Panc1 (cell line): ENCODE data around the gene CLDN6.

Experiments
- POLR2AphosphoS5 ChIP-seq: IDR thresholded peaks from 2 replicates; pipeline ENCODE4 v1.6.1; 2012; ENCODE audit warnings: mild to moderate bottlenecking, low read depth, low read length, moderate library complexity
- SIN3A ChIP-seq: IDR thresholded peaks from 2 replicates; pipeline ENCODE4 v1.6.1; 2012; ENCODE audit warnings: low read depth, mild to moderate bottlenecking, low read length, moderate library complexity, borderline replicate concordance; ENCODE audit not compliant: insufficient read depth
- TCF7L2 ChIP-seq: IDR thresholded peaks from 2 replicates; pipeline ENCODE4 v1.6.1; 2011; ENCODE audit warnings: mild to moderate bottlenecking, low read depth, low read length, inconsistent platforms
- TF ChIP-seq, protein P1 (sequence below): fragments of 450-650 bp; IDR thresholded peaks from 2 replicates; pipeline ENCODE4 v1.5.1; 2017; ENCODE audit warnings: mild to moderate bottlenecking
- TF ChIP-seq, protein P2 (sequence below), 2 experiments: IDR thresholded peaks; 2 replicates each; pipeline ENCODE4 v1.6.1; 2011 to 2012; ENCODE audit warnings: low read depth in 2 of 2, control low read depth in 1 of 2, low read length in 1 of 2, mild to moderate bottlenecking in 1 of 2, moderate library complexity in 1 of 2; ENCODE audit not compliant: insufficient read depth in 1 of 2

DNA sequence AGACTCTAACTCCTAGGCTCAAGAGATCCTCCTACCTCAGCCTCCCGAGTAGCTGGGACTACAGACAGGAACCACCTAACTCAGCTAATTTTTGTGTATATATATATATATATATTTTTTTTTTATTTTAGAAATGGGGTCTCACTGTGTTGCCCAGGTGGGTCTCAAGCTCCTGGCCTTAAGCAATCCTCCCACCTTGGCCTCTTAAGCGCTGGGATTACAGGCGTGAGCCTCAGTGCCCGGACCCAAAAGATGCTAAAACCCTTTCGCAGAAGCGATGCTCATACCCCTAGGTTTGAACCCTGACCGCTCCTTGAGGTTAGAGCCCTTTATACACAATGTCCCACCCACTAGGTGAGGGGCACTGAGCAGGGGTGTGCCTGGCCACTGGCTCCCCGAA is 7.5 kb downstream of the CLDN6 start:
- no peak for TF ChIP-seq POLR2AphosphoS5
- TF ChIP-seq, protein P1, sequence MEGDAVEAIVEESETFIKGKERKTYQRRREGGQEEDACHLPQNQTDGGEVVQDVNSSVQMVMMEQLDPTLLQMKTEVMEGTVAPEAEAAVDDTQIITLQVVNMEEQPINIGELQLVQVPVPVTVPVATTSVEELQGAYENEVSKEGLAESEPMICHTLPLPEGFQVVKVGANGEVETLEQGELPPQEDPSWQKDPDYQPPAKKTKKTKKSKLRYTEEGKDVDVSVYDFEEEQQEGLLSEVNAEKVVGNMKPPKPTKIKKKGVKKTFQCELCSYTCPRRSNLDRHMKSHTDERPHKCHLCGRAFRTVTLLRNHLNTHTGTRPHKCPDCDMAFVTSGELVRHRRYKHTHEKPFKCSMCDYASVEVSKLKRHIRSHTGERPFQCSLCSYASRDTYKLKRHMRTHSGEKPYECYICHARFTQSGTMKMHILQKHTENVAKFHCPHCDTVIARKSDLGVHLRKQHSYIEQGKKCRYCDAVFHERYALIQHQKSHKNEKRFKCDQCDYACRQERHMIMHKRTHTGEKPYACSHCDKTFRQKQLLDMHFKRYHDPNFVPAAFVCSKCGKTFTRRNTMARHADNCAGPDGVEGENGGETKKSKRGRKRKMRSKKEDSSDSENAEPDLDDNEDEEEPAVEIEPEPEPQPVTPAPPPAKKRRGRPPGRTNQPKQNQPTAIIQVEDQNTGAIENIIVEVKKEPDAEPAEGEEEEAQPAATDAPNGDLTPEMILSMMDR, result no peak
- no peak for TF ChIP-seq SIN3A
- TF ChIP-seq, protein P2, sequence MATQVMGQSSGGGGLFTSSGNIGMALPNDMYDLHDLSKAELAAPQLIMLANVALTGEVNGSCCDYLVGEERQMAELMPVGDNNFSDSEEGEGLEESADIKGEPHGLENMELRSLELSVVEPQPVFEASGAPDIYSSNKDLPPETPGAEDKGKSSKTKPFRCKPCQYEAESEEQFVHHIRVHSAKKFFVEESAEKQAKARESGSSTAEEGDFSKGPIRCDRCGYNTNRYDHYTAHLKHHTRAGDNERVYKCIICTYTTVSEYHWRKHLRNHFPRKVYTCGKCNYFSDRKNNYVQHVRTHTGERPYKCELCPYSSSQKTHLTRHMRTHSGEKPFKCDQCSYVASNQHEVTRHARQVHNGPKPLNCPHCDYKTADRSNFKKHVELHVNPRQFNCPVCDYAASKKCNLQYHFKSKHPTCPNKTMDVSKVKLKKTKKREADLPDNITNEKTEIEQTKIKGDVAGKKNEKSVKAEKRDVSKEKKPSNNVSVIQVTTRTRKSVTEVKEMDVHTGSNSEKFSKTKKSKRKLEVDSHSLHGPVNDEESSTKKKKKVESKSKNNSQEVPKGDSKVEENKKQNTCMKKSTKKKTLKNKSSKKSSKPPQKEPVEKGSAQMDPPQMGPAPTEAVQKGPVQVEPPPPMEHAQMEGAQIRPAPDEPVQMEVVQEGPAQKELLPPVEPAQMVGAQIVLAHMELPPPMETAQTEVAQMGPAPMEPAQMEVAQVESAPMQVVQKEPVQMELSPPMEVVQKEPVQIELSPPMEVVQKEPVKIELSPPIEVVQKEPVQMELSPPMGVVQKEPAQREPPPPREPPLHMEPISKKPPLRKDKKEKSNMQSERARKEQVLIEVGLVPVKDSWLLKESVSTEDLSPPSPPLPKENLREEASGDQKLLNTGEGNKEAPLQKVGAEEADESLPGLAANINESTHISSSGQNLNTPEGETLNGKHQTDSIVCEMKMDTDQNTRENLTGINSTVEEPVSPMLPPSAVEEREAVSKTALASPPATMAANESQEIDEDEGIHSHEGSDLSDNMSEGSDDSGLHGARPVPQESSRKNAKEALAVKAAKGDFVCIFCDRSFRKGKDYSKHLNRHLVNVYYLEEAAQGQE (IDR thresholded peaks at IDR 0.05; ENCODE audit: insufficient read depth in 1 of 2, low read depth in 2 of 2, low read length in 1 of 2), result no peak
- TF ChIP-seq TCF7L2, result no peak
